A204.1 (cell line): ENCODE results near the gene RHOT1.
"Not testable (repeated sequence)": the region's sequence is repeated elsewhere in the genome, so short reads cannot be mapped to it uniquely, and the experiment has no call there.

Experiments used
- FAIRE-seq: peaks from 2 replicates; lab custom pipeline; 2012; peaks lifted over from hg19 to GRCh38; lab: Jason Lieb, UNC

The RHOT1 gene

DNA sequence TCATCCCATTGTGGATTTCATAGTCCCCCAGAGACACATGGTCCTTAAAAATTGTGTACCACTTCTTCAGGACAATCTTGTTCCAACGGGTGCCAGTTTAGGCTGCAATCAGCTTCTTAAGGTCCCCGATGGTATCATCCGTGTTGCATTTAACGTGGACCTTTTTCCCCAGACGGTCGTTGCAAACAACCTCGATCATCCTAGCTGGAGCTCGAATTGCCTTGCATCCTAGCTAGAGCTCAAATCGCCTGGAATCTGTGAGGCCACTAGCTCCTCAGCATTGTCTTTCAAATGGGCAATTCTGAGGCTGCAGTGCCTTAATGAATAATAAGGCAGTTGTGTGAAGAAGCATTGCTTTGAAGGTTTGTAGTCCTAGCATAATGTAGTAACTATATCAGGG, 85.6 kb downstream of the RHOT1 start:
- no peak for FAIRE-seq

DNA sequence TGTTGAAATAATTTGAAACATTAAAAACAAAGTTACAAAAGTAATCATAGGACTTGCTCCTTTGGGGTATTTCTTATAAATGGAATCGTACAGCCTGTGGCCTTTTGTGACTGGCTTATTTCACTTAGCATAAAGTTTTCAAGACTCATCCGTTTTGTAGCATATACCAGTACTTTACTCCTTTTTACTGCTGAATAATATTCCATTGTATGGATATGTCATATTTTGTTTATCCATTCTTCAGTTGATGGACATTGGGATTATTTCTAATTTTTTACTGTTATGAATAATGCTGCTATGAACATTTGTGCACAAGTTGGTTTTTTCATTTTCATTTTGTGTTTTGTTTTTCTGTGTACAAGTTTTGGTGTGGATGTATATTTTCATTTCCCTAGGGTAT, 93.3 kb downstream of the RHOT1 start:
- no peak for FAIRE-seq

DNA sequence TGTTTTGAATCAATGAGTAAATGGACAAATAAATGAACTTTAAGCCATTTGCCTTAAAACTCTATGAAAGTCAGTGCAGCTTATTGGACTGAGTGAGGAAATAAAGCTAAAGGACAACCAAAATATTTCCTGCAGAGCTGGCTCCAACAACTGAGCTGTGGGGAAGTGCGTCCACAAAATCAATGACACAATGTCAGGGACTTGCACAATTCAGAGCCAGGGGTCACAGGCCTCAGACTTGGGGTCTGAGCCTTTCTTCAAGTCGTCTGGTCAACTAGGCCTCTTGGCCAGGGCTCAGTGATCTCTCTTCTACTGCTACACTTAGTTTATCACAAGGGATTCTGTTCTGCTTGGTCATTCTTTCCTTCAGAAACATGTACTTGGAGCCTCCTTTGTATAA, 97.2 kb downstream of the RHOT1 start:
- no peak for FAIRE-seq

DNA sequence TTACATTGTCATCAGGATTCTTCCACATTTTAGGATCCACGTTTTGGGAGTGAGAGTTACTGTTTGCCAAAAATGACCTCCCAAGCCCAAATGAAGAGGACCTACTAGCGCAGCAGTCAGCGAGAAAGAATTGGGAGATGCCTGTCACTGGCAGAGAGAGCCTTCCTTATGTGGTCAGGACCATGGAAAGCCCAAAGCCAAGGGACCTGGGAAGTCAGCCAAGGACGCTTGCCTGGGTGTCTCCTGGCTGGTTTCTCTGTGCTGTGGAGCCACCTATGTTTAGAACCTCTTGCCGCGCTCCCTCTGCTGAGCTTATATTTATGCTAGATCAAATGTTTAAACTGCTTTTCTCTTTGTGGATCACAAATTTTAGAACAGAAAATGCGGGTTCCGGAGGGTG, 98.4 kb downstream of the RHOT1 start:
- no peak for FAIRE-seq

DNA sequence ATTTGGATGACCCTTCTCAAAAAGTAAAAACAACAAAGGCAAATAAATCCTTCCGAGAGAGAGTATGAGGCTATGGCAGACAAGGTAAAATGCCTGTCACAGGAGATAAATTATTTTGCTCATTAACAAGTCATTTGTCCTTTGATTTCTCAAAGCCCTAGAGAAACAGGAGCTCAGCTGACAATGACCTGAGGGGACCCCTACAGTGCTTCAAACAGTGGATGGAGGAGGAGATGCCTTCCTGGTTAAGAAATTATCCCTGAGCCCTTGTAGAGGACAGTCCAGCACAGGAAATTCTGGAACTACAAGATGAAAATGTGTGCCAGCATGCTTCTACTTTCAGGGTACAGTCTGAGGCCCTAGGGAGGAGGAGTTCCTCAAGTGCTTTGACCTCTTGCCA, 99.3 kb downstream of the RHOT1 start:
- FAIRE-seq, result no peak

DNA sequence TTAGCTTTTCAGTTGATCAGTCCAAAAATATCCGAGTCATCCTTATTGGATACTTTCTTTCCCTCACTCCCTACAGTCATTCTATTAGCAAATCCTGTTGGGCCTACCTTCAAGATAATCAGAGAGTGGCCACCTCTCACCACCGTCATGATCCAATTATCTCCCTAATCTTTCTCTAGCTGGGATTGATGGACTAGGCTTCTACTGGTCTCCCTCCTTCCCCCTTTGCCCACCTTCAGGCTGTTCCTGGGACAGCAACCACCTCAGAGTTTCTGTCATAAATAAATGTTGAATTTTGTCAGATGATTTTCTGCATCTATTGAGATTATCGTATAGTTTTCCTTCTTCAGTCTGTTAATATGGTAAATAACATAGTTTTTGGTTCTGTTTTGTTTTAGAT, 107.2 kb downstream of the RHOT1 start:
- FAIRE-seq, result no peak

DNA sequence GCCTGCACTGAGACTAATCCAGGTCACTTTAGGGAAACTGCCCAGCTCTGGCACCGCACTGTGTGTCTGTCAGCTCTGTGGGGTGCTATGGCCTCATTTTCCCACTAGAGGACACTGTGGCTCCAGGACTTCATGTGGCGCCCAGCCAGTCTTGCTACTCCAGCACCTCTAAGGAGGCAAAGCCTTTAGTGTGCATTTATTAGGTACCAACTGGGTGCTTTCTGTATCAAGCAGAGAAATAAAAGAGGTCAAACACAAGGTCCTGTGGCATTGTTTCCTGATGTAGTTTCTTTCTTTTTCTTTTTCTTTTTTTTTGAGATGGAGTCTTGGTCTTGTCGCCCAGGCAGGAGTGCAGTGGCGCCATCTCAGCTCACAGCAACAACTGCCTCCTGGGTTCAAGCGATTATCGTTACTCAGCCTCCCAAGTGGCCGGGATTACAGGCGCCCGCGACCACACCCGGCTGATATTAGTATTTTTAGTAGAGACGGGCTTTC, 110.9 kb downstream of the RHOT1 start:
- no peak for FAIRE-seq

DNA sequence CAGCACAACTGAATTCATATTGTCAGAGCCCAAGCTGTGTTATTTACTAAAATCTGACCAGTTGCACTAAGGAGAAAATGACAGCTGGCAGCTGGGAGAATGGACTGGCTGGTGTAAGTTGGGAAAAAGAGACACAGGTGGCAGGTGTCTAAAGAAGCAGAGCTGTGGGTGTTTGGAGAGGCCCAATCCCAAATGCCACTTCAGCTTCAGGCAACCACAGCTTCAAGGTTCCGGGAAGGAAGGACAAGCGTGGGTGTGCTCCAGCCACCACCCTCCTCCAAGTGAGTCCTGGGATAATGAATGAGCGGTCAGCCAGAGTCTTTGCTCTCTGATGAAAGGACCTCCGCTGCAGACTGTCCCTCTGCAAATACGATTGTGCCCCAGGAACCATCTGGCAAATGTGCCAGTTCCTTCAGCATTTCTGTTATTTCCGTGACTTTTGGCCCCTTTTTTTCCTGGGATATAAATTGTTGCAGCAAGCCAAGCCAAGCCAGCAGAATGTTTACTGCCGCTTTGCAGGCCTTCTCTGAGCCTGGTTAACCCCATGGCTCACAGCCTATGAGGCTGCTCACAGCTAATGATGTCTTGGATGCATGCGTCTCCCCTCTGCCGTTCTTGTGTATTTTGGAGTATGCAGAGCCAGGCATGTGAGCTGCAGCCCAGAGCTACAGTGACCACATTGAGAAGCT, 113.9 kb downstream of the RHOT1 start:
- no peak for FAIRE-seq

DNA sequence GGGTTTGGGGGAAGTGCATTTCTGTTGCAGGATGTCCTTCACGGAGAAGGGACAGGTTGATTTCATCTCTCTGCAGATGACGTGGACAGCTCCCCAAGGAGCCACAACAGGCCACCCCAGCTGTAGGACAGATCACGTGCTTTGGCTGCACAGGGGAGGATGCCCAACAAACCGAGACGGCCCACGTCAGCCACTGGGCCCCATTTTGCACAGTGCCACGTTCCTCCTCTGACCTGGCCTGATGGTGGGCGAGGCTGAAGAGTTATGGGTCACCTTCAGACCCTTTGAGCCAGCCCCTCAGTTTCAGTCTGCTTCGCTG, 114.4 kb downstream of the RHOT1 start:
- FAIRE-seq, result no peak

DNA sequence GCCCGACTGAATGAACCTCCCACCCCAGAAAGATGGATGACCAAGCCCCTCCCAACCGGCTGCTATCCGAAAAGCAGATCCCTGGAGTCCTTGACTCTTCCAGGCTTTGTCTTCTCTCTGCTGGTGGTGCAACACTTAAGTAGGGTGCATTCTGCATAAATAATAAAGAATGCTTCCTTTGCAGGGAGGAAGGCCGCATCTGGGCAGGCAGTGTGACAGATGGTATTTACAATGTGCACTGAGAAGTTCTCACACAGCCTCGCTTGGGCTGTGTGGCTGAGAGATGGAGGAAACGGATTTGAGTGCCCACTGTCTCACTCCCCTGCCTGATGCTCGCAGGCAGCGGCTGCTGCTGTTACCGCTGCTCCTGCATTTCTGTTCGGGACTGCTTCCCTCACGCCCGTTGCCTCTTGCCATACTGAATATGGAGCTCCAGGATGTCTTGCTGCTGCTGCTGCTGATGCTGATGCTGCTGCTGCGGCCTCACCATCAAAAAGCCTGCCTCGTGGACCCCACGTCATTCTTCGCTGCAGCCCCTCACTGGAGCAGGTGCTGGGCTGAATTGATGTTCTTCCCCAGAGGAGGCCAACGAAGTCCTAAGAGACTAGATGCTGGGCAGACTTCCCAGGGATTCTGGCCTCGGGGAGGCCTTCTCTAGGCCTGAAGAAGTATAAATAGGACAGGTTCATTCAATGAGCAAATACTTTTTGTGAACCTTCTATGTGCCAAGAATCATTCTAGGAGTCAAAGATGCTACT, 116.3 kb downstream of the RHOT1 start:
- no peak for FAIRE-seq

DNA sequence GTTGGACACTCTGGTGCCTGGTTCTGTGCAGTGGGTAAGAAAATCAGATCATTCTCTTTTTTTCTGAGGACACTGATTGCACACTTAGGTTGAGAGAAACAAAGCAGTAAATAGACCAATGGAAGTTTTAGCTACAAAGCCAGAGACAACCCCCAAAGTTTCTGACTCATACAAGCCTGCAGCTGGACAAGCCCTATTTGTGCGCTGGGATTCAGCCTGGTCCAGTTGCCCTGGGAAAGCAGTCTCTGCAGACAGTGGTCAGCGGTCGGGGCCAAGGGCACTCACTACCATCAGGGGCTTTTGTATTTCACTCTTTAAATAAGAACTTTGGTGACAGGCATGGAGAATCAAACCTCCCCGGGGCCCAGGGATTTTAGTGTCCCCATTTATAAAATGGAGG, 117.3 kb downstream of the RHOT1 start:
- no peak for FAIRE-seq

DNA sequence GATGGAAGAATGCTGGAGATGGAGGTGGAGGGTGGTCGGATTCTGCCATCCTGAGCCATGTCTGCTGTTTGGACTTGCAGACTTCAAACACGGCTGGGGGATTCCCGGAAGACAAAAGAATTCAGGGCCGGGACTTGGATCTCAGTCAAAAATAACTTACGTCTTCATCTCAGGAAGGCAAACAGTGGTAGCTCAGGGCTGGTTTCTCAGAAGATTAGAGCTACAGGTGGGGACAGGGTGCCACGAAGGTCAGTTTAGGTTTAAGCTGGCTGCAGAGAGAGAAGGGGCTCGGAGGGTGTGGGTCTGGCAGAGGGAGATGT, 119.1 kb downstream of the RHOT1 start:
- FAIRE-seq, result no peak

DNA sequence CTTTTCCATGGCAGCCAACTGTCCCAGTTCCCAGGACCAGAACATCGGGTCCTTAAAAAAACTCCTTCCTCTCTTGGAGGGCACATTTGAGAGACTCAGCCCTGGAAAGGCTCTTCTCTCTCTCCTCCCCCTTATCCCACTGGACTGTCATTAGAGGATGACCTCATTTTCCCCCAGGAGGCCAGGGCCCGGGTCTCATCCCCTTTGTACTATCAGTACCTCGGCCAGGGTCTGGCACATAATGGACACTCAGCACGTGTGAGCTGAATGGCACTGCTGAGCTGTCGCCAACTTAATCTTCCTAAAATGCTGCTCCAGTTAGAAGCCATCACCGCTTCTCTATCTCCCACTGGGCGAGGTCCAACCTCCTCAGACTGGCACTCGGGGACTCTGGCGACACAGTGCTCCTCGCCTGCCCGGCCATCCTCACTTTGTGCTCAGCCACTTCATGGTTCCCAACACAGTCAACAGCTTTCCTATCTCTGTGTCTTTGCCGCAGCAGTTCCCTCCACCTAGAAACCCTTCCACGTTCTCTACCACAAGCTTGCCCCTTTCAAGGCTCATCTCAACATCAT, 119.7 kb downstream of the RHOT1 start:
- no peak for FAIRE-seq

DNA sequence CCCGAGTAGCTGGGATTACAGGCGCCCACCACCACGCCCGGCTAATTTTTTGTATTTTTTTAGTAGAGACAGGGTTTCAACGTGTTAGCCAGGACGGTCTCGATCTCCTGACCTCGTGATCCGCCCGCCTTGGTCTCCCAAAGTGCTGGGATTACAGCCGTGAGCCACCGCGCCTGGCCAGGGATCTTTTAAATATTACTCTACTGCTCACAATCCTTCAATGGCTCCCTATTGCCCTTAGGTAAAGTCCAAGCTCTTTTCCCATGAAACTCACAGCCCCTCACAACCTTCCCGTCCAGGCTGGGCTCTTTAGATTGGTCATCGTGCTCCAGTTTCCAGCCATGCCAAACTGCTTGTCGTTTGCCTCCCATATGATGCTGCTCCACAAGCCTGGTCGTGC, 121.2 kb downstream of the RHOT1 start:
- FAIRE-seq, result not testable (repeated sequence)

DNA sequence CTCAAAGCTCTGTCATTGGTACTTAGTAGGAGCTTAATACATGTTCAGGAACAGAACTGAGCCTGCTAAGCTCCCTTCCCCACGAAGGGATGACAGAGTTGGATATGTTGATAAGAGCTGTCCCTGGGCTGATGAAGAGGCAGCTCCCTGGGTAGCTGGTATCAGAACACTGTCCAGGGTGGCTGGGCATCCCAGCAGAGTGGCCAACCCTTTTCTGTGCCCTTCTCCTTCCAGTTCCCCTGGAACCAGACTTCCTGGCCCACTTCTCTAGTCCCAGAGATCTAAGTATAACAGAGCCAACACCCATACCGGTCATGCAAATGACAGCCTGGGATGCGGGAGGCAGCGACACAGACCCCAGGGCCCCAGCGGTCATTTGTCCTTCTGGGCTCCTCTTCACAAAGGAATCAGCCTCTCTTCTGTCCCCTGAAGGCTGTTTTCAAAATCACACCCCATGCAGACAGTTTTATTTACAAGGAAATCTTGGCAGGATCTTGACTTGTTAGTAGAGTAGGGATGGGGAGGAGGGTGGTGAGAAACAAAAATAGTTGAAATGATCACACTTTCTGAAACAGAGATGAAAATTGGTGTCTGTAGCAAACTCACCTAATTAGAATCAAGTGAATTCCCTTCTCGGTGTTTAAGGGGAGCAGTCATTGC, 122.0 kb downstream of the RHOT1 start:
- FAIRE-seq, result no peak

DNA sequence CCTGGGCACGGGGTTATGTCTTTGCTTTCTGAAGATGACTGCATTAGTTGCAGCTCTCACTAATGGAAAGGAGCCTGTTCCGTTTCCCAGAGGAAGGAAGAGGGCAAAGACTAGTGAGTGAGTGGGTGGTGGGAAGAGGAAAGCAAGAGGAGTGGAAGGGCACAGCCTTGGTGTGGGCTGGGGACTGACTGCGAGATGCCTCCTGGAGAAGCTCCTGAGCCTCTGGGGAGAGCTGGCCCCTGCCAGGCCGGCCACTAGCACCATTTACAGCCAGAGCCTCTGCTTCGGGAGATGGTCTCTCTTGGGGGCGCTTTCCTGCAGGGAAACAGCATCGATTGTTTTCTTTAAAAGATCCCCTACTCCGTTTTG, 122.5 kb downstream of the RHOT1 start:
- FAIRE-seq, result no peak

DNA sequence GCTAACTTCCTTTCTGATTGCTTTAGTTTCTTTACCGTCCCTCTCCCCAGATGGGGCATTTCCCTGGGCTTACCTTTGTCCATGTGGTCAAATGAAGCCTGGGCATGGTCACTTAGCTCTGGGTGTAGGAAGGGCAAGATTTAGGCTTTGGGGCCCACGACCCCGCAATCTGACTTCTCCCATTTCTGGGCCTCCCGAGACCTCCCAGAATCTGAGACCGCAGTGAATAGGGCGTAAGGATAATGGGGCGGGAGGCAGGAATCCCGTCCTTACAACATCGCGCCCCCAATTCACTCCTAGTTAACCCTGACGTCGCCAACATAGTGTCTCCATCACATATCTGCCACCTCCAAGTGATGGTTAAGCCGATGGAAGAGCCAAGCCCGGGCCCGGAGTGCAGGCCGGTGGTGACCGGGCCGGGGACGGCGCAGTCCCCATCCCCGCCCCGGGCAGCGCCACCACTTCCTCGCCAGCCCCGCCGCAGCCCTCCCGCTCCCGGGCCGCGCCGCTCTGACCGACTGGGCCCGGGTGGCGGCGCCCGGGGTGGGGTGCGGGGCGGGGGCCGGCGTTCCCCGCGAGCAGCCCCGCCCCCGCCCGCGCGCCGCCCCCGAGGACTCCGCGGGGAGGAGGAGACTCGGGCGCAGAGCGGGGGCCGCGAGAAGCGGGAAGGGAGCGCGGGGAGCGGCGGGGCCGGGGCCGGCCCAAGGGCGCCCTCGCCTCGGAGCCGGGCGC, 123.1 kb downstream of the RHOT1 start, which contains the start of gene RHBDL3:
RHBDL3 (plus strand) TSS at position 641 of the 732 bp plus-strand sequence. CDS start 358 bp downstream, outside the sequence.
- no peak for FAIRE-seq

DNA sequence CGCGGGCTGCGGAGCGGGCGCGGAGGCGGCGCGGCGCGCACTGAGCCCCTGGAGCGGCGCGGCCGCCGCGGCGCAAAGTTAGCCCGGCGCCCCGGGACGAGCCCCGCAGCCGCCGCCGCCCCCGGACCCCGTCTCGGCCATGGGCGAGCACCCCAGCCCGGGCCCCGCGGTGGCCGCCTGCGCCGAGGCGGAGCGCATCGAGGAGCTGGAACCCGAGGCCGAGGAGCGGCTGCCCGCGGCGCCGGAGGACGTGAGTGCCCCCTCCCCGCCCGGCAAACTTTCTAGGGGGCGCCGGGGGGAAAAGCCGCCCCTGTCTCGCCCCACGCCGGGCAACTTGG, 123.7 kb downstream of the RHOT1 start:
- FAIRE-seq, result no peak

DNA sequence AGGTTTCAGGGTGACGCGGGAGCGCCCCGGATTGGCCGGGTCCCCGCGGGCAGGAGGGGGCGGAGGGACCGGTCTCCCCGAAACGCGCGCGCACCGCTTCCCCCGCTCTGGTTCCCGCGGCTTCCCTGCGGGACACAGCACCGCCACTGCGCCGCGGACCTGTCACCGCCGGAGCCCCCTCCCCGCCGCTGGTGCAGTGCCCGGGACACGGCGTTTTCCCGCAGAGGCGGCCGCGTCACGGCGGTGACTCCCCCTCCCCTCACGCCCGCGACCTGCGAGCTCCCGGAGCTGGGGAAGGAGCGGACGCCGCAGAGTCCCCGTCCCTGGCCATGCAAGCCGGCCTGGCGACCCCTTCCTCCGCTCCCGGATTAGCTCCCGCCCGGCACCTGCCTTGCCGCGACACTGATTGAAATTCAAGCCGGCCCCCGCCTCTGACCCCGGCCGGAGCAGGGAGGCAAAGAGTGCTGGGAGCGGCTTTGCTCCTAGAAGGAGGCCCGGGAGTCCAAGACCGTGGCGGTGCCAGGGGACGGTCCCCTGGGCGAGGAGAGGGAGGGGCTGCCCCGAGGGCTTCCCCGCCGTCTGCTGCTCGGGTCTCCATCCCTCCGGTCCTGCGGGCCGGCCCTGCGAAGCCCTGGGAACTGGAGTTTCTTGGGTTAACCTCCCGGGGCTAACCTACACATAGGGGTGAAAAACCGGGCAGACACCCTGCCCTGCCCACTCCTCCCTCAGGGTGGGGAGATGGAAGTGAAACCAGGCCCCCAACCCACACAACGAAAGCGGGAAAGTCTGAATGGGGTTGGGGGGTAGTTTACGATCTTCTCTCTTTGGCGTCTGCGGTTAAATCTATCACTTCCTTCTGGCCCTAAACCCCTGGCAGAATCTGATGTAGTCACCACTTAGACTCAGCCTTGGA, 124.3 kb downstream of the RHOT1 start:
- no peak for FAIRE-seq

DNA sequence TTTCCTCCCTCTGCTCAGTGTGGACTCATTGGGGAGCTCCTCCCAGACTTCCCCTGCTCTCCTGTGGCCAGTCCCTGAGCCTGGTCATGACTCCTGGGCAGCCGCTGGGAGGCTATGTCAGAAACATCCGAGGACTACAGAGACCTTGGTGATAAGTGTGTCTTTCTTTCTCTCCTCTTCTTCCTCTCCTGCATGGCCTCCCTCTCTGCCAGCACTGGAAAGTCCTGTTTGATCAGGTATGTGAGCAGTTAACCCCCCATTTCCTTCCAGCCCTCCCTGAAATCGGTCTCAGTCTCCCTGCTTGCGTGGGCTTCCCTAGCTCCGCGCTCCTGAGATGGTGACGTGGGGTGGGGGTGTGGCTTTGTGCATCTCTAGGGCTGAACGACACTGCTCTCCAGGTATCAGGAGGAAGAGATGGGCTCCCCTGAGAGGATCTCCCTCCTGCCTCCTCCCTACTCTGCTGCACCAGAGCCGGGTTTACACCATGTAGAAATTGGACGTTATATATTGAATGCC, 125.4 kb downstream of the RHOT1 start:
- FAIRE-seq, result no peak

DNA sequence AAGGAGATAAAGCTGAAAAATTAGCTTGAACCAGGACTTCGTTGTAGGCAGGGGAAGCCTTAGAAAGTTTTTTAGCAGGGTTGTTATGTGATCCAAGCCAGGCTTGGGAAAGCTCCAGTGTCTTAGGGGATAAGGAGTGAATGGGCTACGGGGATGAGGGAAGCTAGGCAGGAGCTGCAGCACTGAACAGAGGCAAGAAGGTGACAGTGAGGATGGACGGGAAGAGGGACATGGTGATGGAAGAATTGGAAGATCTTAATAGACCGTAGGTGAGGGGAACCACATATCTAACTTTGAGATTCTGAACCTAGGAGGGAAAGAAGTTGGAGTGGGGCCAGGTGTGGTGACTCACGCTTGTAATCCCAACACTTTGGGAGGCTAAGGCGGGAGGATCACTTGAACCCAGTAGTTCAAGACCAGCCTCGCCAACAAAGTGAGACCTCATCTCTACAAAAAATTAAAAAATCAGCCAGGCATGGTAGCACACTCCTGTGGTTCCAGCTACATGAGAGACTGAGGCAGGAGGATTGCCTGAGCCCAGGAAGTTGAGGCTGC, 126.5 kb downstream of the RHOT1 start:
- FAIRE-seq, result no peak
